ENCODE results near the gene ACHE. TPM values are rescaled to one million over a fixed set of nuclear protein-coding genes. Genes with fewer than 3 reads are reported as not detected.
"Not testable (repeated sequence)": the region's sequence is repeated elsewhere in the genome, so short reads cannot be mapped to it uniquely, and the experiment has no call there.

The ACHE gene
- total RNA-seq = not detected

DNA sequence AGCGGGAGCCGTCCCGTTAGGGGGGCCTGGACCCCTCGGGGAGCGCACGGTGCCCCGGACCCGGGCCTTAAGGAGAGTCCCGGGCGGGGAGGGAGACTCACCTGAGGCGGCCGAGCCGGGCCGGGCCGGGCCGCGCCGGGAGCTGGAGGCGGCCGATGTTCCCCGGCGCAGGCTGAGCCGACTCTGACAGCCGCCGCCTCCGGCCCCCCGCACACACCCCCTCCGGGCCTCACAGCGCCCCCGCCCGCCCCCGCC lies at the start of gene ACHE:
TSS of gene ACHE (minus strand) at position 188 of the 255 bp plus-strand sequence. CDS start 1,656 bp downstream, outside the sequence.
- Mint-ChIP-seq H3K27me3 (ENCODE audit: low read depth) (peaks cover 37% of the 10 kb centered on the region), H3K4me3 (peak within 1 kb of the TSS; percentile 59)
- CTCF ChIA-PET = interaction anchor here (3.7 kb wide), 1 partner anchor 163 kb away, joined by 20 read pairs; no protein-coding TSS in a partner anchor

DNA sequence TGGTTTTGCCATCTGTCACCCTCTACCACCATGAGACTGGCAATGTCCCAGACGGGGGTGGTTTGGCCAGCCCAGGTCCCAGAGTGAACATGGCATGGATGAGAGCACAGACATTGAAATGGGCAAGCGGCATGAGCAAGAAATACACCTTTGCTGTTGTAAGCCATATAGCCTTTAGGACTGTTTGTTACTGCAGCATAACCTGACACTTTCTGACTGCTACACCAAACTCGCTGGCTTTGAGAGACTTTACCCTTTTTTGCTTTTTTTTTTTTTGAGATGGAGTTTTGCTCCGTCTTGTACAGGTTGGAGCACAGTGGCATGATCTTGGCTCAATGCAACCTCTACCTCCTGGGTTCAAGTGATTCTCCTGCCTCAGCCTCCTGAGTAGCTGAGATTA lies 48.5 kb upstream of the ACHE start:
- no peak overlapping the region for H3K27ac Mint-ChIP-seq
- no peak overlapping the region for H3K4me3 Mint-ChIP-seq
- intact Hi-C loops (cut with micrococcal nuclease) = no loop called here
- CTCF ChIA-PET = no interaction called here
- peaks cover 7% of the 10 kb centered on the region for H3K9me3 Mint-ChIP-seq
- peaks cover 11% of the 10 kb centered on the region for H3K27me3 Mint-ChIP-seq (ENCODE audit: low read depth)
- DNase-seq = no peak
- H3K36me3 Mint-ChIP-seq (ENCODE audit: low read depth) = no peaks in the 10 kb centered on the region
- H3K4me1 Mint-ChIP-seq (ENCODE audit: low read depth) = no peaks in the 10 kb centered on the region

More for the DNA sequence above, at the start of gene ACHE:
- Mint-ChIP-seq H3K27ac (no peak within 1 kb of the TSS), H3K36me3 (ENCODE audit: low read depth) (no peaks in the 10 kb centered on the region), H3K4me1 (ENCODE audit: low read depth) (peaks cover 14% of the 10 kb centered on the region), H3K9me3 (no peaks in the 10 kb centered on the region)
- no peak for DNase-seq
- intact Hi-C loops (cut with micrococcal nuclease) = loop anchor here (1.0 to 10.0 kb wide), 4 partner anchors 71 to 349 kb away; partner anchors contain the start of genes FIS1 and VGF

DNA sequence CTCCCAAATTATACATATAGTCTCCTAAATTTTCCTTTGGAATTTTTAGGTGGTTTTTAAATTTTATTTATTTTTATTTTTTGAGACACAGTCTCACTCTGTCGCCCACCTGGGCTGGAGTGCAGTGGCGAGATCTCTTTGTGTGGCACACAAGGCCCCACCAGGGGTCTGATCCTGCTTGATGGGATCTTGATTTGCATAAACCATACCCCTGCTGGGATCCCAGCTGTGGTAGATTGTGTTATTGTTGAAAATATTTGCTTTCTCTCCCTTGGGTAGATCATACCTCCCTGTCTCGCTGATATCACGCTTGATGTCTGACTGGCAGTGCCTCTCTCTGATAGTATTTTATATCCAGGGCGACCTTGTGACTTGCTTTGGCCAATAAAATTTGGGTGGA lies 48.0 kb upstream of the ACHE start:
- no peaks in the 10 kb centered on the region for H3K36me3 Mint-ChIP-seq (ENCODE audit: low read depth)
- H3K27me3 Mint-ChIP-seq (ENCODE audit: low read depth) = peaks cover 9% of the 10 kb centered on the region
- H3K4me1 Mint-ChIP-seq (ENCODE audit: low read depth) = no peaks in the 10 kb centered on the region
- CTCF ChIA-PET = no interaction called here
- DNase-seq = no peak
- no peak overlapping the region for H3K4me3 Mint-ChIP-seq
- H3K27ac Mint-ChIP-seq = no peak overlapping the region
- H3K9me3 Mint-ChIP-seq = peaks cover 7% of the 10 kb centered on the region
- intact Hi-C loops (cut with micrococcal nuclease) = no loop called here

DNA sequence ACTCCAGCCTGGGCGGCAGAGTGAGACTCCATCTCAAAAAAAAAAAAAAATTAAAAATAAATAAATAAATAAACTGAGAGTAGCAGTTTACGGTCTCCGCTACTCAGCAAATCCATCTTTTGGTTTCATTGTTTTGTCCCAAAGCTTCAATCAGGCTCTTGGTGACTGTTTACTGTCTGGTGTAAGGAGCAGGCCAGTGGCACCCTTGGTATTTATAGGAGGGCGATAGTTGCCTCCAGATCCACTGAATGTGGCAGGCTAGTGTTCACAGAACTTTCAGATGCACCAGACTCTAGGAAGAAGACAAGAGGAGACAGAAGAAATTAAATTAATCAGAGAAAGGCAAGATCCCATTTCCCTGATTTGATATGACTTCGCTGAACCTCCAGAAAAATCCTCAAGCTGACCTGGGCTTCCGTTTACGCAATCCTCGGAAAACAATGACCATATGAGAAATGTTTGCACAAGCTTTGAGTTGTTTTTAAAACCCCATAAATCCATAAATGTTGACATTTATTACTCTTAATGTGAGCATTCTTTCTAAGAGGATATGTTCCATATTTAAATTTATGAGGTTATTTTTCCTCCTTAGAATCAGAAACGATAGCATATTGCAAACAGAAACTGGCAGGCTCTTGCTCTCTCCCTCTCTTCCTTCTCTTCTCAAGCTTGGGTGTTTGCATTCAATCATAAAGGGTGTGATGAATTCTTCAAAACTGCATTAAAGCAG lies 46.5 kb upstream of the ACHE start:
- intact Hi-C loops (cut with micrococcal nuclease) = no loop called here
- no peak for DNase-seq
- CTCF ChIA-PET = no interaction called here
- H3K27ac Mint-ChIP-seq = no peak overlapping the region
- no peaks in the 10 kb centered on the region for H3K4me1 Mint-ChIP-seq (ENCODE audit: low read depth)
- peaks cover 11% of the 10 kb centered on the region for H3K27me3 Mint-ChIP-seq (ENCODE audit: low read depth)
- H3K36me3 Mint-ChIP-seq (ENCODE audit: low read depth) = no peaks in the 10 kb centered on the region
- H3K9me3 Mint-ChIP-seq = peaks cover 7% of the 10 kb centered on the region
- H3K4me3 Mint-ChIP-seq = no peak overlapping the region

DNA sequence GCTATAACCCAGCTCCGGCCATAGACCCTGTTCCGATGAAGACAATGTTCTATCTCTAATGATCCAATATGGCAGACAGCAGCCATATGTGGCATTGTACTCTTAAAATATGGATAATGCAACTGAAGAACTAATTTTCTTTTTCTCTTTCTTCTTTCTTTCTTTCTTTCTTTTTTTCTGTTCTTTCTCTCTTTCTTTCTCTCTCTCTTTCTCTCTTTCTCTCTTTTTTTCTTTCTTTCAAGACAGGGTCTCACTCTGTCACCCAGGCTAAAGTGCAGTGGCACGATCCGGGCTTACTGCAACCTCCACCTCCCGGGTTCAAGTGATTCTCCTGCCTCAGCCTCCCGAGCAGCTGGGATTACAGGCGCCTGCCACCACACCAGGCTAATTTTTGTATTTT lies 40.5 kb upstream of the ACHE start:
- H3K36me3 Mint-ChIP-seq (ENCODE audit: low read depth); H3K27me3 Mint-ChIP-seq (ENCODE audit: low read depth); DNase-seq; H3K4me1 Mint-ChIP-seq (ENCODE audit: low read depth); H3K27ac Mint-ChIP-seq; H3K4me3 Mint-ChIP-seq; CTCF ChIA-PET; intact Hi-C loops (cut with micrococcal nuclease): not testable (repeated sequence)
- peaks cover 11% of the 10 kb centered on the region for H3K9me3 Mint-ChIP-seq

DNA sequence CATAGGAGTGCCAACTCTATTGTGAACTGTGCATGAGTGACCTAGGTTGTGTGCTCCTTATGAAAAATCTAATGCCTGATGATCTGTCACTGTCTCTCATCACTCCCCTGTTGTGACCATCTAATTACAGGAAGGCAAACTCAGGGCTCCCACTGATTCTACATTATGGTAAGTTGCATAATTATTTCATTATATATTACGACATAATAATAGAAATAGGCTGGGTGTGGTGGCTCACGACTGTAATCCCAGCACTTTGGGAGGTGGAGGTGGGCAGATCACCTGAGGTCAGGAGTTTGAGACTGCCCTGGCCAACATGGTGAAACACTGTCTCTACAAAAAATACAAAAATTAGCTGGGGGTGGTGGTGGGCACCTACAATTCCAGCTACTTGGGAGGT lies 39.7 kb upstream of the ACHE start:
- H3K27me3 Mint-ChIP-seq (ENCODE audit: low read depth); CTCF ChIA-PET; DNase-seq; intact Hi-C loops (cut with micrococcal nuclease); H3K4me1 Mint-ChIP-seq (ENCODE audit: low read depth); H3K4me3 Mint-ChIP-seq; H3K27ac Mint-ChIP-seq; H3K36me3 Mint-ChIP-seq (ENCODE audit: low read depth): not testable (repeated sequence)
- peaks cover 11% of the 10 kb centered on the region for H3K9me3 Mint-ChIP-seq

DNA sequence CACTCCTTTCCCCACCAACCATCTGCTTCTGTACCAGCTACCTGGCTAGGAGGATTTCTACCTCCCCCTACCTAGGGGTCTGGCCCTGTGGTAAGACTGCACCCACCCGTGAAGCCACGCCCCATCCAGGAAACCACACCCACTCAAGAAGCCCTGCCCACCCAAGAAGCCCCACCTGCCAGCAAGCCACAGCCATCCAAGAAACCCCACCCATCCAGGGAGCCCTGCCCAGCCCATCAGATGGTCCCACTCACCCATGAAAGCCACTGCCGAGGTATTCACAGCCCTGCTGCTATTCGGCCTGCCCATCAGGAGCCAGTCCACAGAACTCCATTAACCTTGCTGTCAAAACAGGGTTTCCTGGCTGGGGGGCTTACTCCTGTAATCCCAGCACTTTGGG lies 38.0 kb upstream of the ACHE start:
- no peak for DNase-seq
- Mint-ChIP-seq H3K4me1 (ENCODE audit: low read depth) (no peaks in the 10 kb centered on the region), H3K27me3 (ENCODE audit: low read depth) (peaks cover 4% of the 10 kb centered on the region), H3K36me3 (ENCODE audit: low read depth) (no peaks in the 10 kb centered on the region), H3K9me3 (peaks cover 5% of the 10 kb centered on the region), H3K4me3 (no peak overlapping the region), H3K27ac (no peak overlapping the region)
- CTCF ChIA-PET = no interaction called here
- intact Hi-C loops (cut with micrococcal nuclease) = no loop called here

DNA sequence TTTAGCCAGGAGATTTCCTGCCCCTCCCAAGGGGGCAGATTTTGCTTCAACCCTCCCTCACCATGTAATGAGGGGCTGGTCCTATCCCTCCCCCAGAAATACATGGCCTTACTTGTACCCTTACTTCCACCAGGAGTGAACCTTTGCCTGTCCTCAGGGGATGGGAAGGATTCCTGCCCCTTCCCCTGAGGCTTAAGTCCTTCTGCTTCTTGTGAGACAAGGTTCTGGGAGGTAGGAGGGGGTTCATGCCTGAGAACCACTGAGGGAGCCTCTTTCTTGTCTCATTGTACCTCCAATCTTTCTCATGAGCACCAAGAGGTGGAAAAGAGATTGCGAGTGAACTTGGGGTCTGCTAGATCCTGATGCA lies 34.1 kb upstream of the ACHE start:
- intact Hi-C loops (cut with micrococcal nuclease) = no loop called here
- H3K9me3 Mint-ChIP-seq = peaks cover 5% of the 10 kb centered on the region
- H3K27me3 Mint-ChIP-seq (ENCODE audit: low read depth) = peaks cover 2% of the 10 kb centered on the region
- no peak overlapping the region for H3K27ac Mint-ChIP-seq
- DNase-seq = no peak
- H3K4me3 Mint-ChIP-seq = no peak overlapping the region
- H3K36me3 Mint-ChIP-seq (ENCODE audit: low read depth) = no peaks in the 10 kb centered on the region
- no peaks in the 10 kb centered on the region for H3K4me1 Mint-ChIP-seq (ENCODE audit: low read depth)
- CTCF ChIA-PET = no interaction called here

DNA sequence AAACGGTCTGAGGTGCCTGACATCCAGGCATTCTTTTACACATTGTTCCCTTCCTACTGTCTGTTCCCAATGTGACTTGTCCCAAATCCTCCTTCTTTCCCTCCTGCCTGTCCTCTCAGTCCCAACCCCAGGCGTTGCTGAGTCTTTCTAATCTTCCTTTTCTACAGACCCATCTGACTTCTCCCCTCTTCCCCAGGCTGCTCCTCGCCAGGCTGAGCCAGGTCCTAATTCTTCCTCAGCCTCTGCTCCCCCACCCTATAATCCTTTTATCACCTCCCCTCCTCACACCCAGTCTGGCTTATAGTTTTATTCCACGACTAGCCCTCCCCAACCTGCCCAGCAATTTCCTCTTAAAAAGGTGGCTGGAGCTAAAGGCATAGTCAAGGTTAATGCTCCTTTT lies 27.9 kb upstream of the ACHE start:
- H3K36me3 Mint-ChIP-seq (ENCODE audit: low read depth); H3K4me1 Mint-ChIP-seq (ENCODE audit: low read depth); H3K27me3 Mint-ChIP-seq (ENCODE audit: low read depth); CTCF ChIA-PET; H3K9me3 Mint-ChIP-seq; intact Hi-C loops (cut with micrococcal nuclease); DNase-seq; H3K4me3 Mint-ChIP-seq; H3K27ac Mint-ChIP-seq: not testable (repeated sequence)

DNA sequence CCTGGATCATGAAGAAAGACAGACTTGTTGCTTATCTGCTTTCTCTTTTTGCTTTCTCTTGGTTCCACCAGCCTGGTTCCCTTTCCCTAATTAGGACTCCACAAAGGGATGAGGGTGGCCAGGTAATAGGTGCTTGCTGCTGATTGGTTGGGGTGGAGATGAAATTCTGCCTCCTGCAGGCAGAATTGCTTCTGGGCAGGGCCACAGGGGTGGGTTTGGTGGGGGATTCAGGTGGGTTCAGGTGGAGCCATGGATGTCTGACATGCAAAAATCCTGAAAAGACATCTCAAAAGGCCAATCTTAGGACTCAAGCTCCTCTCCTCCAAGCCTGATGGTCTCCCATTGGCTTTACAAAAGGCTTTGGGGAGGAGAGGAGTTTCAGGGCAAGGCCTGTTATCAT lies 25.4 kb upstream of the ACHE start:
- CTCF ChIA-PET = no interaction called here
- Mint-ChIP-seq H3K27ac (no peak overlapping the region), H3K4me1 (ENCODE audit: low read depth) (no peaks in the 10 kb centered on the region), H3K9me3 (no peaks in the 10 kb centered on the region), H3K27me3 (ENCODE audit: low read depth) (peaks cover 6% of the 10 kb centered on the region), H3K36me3 (ENCODE audit: low read depth) (no peaks in the 10 kb centered on the region), H3K4me3 (no peak overlapping the region)
- no peak for DNase-seq
- intact Hi-C loops (cut with micrococcal nuclease) = no loop called here

DNA sequence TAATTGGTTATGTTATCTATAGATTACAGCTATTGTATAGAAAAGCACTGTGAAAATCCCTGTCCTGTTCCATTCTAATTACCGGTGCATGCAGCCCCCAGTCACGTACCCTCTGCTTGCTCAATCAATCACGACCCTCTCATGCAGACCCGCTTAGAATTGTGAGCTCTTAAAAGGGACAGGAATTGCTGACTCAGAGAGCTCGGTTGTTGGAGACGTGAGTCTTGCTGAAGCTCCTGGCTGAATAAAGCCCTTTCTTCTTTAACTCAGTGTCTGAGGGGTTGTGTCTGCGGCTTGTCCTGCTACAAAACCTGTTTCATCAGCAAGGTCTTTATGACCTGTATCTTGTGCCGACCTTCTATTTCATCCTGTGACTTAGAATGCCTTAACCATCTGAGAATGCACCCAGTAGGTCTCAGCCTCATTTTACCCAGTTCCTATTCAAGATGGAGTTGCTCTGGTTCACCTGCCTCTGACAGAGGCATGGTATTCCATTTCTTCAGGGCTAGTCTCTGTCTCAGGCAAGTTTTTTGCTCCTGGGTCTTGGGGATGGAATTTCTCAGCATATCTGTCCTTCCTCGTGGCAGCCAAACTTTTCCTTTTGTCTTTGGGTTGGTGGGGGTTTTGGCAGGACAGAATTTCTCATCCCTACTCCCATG lies 24.2 kb upstream of the ACHE start:
- H3K27me3 Mint-ChIP-seq (ENCODE audit: low read depth); H3K27ac Mint-ChIP-seq; H3K36me3 Mint-ChIP-seq (ENCODE audit: low read depth); H3K9me3 Mint-ChIP-seq; H3K4me1 Mint-ChIP-seq (ENCODE audit: low read depth); CTCF ChIA-PET; intact Hi-C loops (cut with micrococcal nuclease); DNase-seq; H3K4me3 Mint-ChIP-seq: not testable (repeated sequence)

DNA sequence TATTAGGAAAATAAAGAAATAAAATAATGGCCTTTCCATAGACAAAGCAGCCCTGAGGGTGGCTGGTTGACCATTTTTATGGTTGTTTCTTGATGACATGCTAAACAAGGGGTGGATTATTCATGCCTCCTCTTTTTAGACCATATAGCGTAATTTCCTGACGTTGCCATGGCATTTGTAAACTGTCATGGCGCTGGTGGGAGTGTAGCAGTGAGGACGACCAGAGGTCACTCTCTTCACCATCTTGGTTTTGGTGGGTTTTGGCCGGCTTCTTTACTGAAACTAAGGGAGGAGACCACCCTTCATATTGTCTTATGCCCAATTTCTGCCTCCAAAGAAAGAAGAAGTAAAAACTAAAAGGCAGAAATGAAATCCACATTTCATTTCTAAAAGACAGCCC lies 23.6 kb upstream of the ACHE start:
- CTCF ChIA-PET; H3K4me3 Mint-ChIP-seq; H3K27me3 Mint-ChIP-seq (ENCODE audit: low read depth); H3K4me1 Mint-ChIP-seq (ENCODE audit: low read depth); intact Hi-C loops (cut with micrococcal nuclease); H3K27ac Mint-ChIP-seq; H3K36me3 Mint-ChIP-seq (ENCODE audit: low read depth); DNase-seq; H3K9me3 Mint-ChIP-seq: not testable (repeated sequence)

DNA sequence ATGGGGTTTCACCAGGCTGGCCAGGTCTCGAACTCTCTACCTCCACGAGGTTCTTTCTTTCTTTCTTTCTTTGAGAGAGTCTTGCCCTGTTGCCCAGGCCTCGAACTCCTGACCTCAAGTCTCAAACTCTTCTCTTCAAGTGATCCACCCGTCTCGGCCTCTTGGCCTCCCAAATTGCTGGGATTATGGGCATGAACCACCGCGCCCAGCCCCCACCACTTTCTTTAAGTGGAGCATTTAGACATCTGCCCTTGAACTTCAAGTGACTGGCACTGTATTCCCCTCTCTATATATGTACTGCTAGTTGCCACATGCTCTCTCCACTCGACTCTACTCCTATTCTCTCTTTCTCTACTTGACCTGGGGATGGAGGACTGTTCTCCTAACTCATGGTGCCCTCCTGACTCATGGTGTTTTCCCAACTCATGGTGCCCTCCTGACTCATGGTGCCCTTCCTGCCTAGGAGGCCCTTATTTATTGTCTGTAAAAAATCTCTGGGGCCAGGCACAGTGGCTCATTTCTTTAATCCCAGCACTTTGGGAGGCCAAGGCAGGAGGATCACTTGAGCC lies 19.3 kb upstream of the ACHE start:
- no peak overlapping the region for H3K27ac Mint-ChIP-seq
- intact Hi-C loops (cut with micrococcal nuclease) = no loop called here
- peak; percentile 41 for DNase-seq
- peaks cover 3% of the 10 kb centered on the region for H3K27me3 Mint-ChIP-seq (ENCODE audit: low read depth)
- H3K36me3 Mint-ChIP-seq (ENCODE audit: low read depth) = no peaks in the 10 kb centered on the region
- CTCF ChIA-PET = no interaction called here
- no peak overlapping the region for H3K4me3 Mint-ChIP-seq
- H3K9me3 Mint-ChIP-seq = no peaks in the 10 kb centered on the region
- H3K4me1 Mint-ChIP-seq (ENCODE audit: low read depth) = peaks cover 5% of the 10 kb centered on the region
